ENCODE measurements around the gene DHRS12. TPM values are rescaled to one million over a fixed set of nuclear protein-coding genes. Genes with fewer than 3 reads are reported as not detected.

DHRS12 gene
- total RNA-seq, 1 donor from 2014 or later = 7.9 TPM

DNA sequence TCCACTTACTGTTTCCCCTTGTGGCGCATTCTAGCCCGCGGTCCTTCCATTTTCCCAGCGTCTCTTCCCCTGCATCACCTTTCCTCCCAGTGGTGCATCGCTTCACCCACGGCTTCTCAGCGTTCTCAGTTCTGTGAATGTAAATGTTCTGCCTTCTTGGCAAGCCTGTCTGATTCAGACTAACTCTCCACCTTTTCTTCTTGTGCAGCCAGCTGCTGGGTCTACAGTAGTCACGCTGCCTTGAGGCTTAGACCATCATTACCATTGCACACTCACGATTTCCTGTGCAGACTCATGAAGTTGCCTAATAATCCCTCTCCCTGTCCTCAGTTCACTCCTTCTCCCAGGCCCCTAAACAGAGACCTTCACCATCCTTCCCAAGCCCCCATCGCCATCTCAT, 75.0 kb downstream of the DHRS12 start:
- no peak for DNase-seq (ENCODE audit: low spot score in 2 of 2)
- H3K36me3 ChIP-seq = no peaks in the 10 kb centered on the region
- peak overlapping the region; percentile 31 to 93 for H3K27ac ChIP-seq
- H3K27me3 ChIP-seq = no peaks in the 10 kb centered on the region
- H3K4me1 ChIP-seq = peaks cover 15 to 49% of the 10 kb centered on the region in 2 donors
- no peaks in the 10 kb centered on the region for H3K9me3 ChIP-seq
- TF ChIP-seq, protein P1, sequence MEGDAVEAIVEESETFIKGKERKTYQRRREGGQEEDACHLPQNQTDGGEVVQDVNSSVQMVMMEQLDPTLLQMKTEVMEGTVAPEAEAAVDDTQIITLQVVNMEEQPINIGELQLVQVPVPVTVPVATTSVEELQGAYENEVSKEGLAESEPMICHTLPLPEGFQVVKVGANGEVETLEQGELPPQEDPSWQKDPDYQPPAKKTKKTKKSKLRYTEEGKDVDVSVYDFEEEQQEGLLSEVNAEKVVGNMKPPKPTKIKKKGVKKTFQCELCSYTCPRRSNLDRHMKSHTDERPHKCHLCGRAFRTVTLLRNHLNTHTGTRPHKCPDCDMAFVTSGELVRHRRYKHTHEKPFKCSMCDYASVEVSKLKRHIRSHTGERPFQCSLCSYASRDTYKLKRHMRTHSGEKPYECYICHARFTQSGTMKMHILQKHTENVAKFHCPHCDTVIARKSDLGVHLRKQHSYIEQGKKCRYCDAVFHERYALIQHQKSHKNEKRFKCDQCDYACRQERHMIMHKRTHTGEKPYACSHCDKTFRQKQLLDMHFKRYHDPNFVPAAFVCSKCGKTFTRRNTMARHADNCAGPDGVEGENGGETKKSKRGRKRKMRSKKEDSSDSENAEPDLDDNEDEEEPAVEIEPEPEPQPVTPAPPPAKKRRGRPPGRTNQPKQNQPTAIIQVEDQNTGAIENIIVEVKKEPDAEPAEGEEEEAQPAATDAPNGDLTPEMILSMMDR (IDR thresholded peaks at IDR 0.05) = no peak
- no peak overlapping the region for H3K4me3 ChIP-seq
- intact Hi-C loops (cut with DNase I) = loop anchor here (5.0 kb wide), 1 partner anchor 102 kb away; no protein-coding TSS in a partner anchor

DNA sequence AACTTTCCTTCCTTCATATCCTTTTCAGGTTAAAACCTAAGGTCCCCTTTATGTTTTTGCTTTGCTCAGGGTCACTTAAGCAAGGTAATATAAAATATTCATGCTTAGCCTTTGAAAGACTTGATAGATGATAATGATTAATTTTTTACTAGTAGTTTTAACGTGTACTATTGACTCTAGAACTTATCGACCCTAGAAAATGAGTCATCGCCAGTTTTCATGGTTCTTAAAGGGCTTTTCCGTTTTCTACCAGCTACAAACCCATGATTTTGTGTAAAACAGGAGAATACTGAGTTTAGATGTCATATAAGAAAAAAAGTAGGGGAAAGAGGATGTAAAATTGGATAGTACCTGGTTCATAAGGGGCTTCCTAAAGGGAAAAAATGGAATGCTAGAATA, 75.7 kb downstream of the DHRS12 start:
- TF ChIP-seq, protein P1 (IDR thresholded peaks at IDR 0.05) = no peak
- Histone ChIP-seq H3K9me3 (no peaks in the 10 kb centered on the region), H3K27ac (peak overlapping the region in 1 of 2 donors; percentile 59), H3K4me1 (peaks cover 15 to 52% of the 10 kb centered on the region in 2 donors), H3K36me3 (no peaks in the 10 kb centered on the region), H3K27me3 (no peaks in the 10 kb centered on the region), H3K4me3 (no peak overlapping the region)
- intact Hi-C loops (cut with DNase I) = loop anchor here (5.0 kb wide), 1 partner anchor 101 kb away; no protein-coding TSS in a partner anchor
- no peak for DNase-seq (ENCODE audit: low spot score in 2 of 2)

DNA sequence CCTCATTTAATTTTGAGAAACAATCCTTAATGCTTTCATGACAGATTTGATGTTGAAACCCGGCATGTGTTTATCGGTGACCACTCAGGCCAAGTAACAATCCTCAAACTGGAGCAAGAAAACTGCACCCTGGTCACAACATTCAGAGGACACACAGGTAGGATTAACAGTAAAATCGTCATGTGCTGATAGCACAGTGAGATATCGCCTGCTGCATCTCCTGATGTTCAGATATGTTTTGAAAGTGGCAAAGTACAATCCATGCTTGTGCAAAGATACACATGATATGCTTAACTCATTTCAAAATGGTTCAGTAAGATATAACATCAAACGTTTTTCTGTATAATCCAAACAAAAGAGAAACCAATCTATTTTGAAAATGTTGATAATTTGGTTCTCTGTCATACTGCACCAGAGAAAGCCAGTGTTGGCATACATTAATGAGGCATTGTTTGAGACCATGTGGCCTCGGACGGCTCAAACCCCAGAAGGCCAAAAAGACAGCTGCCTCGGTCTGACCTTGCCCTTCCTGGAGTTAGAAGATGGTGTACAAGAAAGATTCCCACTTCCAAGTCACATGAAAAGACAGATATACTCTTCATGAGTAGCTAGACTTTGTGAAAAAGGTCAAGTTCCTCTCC, 76.2 kb downstream of the DHRS12 start:
- H3K4me1 ChIP-seq = peaks cover 15 to 57% of the 10 kb centered on the region in 2 donors
- peak overlapping the region in 1 of 2 donors; percentile 59 for H3K27ac ChIP-seq
- no peaks in the 10 kb centered on the region for H3K9me3 ChIP-seq
- TF ChIP-seq, protein P1 (IDR thresholded peaks at IDR 0.05) = no peak
- H3K4me3 ChIP-seq = no peak overlapping the region
- no peaks in the 10 kb centered on the region for H3K27me3 ChIP-seq
- DNase-seq (ENCODE audit: low spot score in 2 of 2) = no peak
- H3K36me3 ChIP-seq = no peaks in the 10 kb centered on the region
- intact Hi-C loops (cut with DNase I) = loop anchor here (5.0 kb wide), 1 partner anchor 100 kb away; no protein-coding TSS in a partner anchor

DNA sequence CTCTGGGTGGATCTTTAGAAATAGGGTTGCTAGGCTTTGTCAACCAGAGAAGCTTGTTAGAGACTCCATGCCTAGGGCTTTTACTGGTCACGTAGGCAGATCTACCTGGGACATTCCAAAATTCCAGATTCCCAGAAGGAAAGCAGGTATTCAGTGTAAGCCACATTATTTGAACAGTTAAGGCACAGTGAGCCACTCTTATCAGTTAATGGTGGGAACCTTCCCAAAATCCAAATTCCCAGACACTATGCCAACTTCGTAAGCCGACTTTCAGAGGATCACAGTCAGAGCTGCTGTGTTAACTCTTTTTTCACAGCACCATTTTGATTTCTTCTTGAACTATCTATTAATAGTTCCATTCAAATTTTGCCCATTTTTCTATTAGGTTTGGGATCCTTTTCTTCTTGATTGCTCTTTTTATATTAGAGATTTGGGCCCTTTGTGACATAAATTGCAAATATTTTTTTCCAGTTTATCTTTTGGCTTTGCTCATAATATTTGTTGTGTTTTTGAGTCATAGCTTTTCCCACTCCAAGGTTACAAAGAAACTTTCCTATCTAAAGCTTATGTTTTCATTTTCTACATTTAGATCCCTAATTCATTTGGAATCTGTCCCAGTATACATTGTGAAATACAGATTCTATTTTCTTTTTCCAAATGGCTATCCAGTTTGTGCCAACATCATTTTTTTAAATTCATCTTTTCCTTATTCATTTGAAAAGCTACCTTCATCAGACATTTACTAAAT, 77.3 kb downstream of the DHRS12 start:
- peak overlapping the region in 1 of 2 donors; percentile 5 for H3K4me3 ChIP-seq
- H3K4me1 ChIP-seq = peaks cover 15 to 62% of the 10 kb centered on the region in 2 donors
- intact Hi-C loops (cut with DNase I) = loop anchor here (5.0 kb wide), 1 partner anchor 99 kb away; no protein-coding TSS in a partner anchor
- DNase-seq (ENCODE audit: low spot score in 2 of 2) = no peak
- H3K36me3 ChIP-seq = no peaks in the 10 kb centered on the region
- no peaks in the 10 kb centered on the region for H3K9me3 ChIP-seq
- TF ChIP-seq, protein P1 (IDR thresholded peaks at IDR 0.05) = no peak
- H3K27ac ChIP-seq = peak overlapping the region; percentile 57 to 59
- H3K27me3 ChIP-seq = no peaks in the 10 kb centered on the region

DNA sequence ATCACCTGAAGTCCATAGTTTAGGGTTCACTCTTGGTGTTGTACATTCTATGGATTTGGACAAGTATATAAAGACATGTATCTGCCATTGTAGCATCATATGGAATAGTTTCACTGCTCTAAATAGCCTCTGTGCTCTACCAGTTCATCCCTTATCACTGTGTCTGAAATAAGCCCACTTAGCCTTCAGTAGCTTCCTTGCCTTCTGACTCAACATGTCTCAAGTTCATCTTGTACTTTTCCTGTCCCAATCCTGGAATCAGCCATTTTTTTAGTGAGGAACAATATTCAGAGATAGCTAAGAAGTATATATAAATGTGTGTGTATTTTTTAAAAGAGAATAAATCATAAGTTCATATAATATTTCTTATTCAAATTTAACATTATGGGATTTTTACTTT, 79.2 kb downstream of the DHRS12 start:
- Histone ChIP-seq H3K27ac (peak overlapping the region; percentile 1 to 11), H3K4me1 (peaks cover 8 to 51% of the 10 kb centered on the region in 2 donors), H3K4me3 (no peak overlapping the region), H3K36me3 (no peaks in the 10 kb centered on the region), H3K9me3 (no peaks in the 10 kb centered on the region), H3K27me3 (no peaks in the 10 kb centered on the region)
- intact Hi-C loops (cut with DNase I) = loop anchor here (5.0 kb wide), 1 partner anchor 97 kb away; no protein-coding TSS in a partner anchor
- no peak for DNase-seq (ENCODE audit: low spot score in 2 of 2)
- TF ChIP-seq, protein P1 (IDR thresholded peaks at IDR 0.05) = no peak

Measured in ascending aorta (tissue), 2 donors.